ENCODE results near the gene CALU. TPM values are rescaled to one million over a fixed set of nuclear protein-coding genes. Genes with fewer than 3 reads are reported as not detected.

Gene CALU
- total RNA-seq, 1 donor from 2014 or later, result 210 TPM

- H3K27me3 ChIP-seq (ENCODE audit: control insufficient read depth, insufficient read depth, low read length), result no peaks in the 10 kb centered on the region
- no peaks in the 10 kb centered on the region for H3K36me3 ChIP-seq (ENCODE audit: control insufficient read depth, insufficient read depth, low read length)
- DNase-seq (ENCODE audit: low read depth), result no peak
- no peak overlapping the region for H3K4me3 ChIP-seq (ENCODE audit: low read depth, low read length)
- no peak for TF ChIP-seq CTCF (IDR thresholded peaks at IDR 0.05; ENCODE audit: insufficient read depth, low read length, poor library complexity, severe bottlenecking)
Measured at GRCh38 chr7:128781851-128782250, 42.7 kb downstream of the CALU start.

- TF ChIP-seq CTCF (IDR thresholded peaks at IDR 0.05; ENCODE audit: insufficient read depth, low read length, poor library complexity, severe bottlenecking), result no peak
- no peaks in the 10 kb centered on the region for H3K27me3 ChIP-seq (ENCODE audit: control insufficient read depth, insufficient read depth, low read length)
- no peak for DNase-seq (ENCODE audit: low read depth)
- no peaks in the 10 kb centered on the region for H3K36me3 ChIP-seq (ENCODE audit: control insufficient read depth, insufficient read depth, low read length)
- no peak overlapping the region for H3K4me3 ChIP-seq (ENCODE audit: low read depth, low read length)
Measured at GRCh38 chr7:128783143-128783861, 44.1 kb downstream of the CALU start.

GRCh38 chr7:128785738-128786137 lies 46.6 kb downstream of the CALU start:
- Histone ChIP-seq H3K36me3 (ENCODE audit: control insufficient read depth, insufficient read depth, low read length) (no peaks in the 10 kb centered on the region), H3K27me3 (ENCODE audit: control insufficient read depth, insufficient read depth, low read length) (peaks cover 13% of the 10 kb centered on the region), H3K4me3 (ENCODE audit: low read depth, low read length) (no peak overlapping the region)
- DNase-seq (ENCODE audit: low read depth), result no peak
- TF ChIP-seq CTCF (IDR thresholded peaks at IDR 0.05; ENCODE audit: insufficient read depth, low read length, poor library complexity, severe bottlenecking), result no peak

GRCh38 chr7:128788446-128789412 lies 49.6 kb downstream of the CALU start:
- Histone ChIP-seq H3K36me3 (ENCODE audit: control insufficient read depth, insufficient read depth, low read length) (no peaks in the 10 kb centered on the region), H3K4me3 (ENCODE audit: low read depth, low read length) (no peak overlapping the region), H3K27me3 (ENCODE audit: control insufficient read depth, insufficient read depth, low read length) (peaks cover 16% of the 10 kb centered on the region)
- TF ChIP-seq CTCF (IDR thresholded peaks at IDR 0.05; ENCODE audit: insufficient read depth, low read length, poor library complexity, severe bottlenecking), result no peak
- no peak for DNase-seq (ENCODE audit: low read depth)

GRCh38 chr7:128790315-128791041 lies 51.3 kb downstream of the CALU start:
- Histone ChIP-seq H3K4me3 (ENCODE audit: low read depth, low read length) (peak overlapping the region; percentile 57), H3K27me3 (ENCODE audit: control insufficient read depth, insufficient read depth, low read length) (peaks cover 16% of the 10 kb centered on the region), H3K36me3 (ENCODE audit: control insufficient read depth, insufficient read depth, low read length) (no peaks in the 10 kb centered on the region)
- DNase-seq (ENCODE audit: low read depth), result no peak
- TF ChIP-seq CTCF (IDR thresholded peaks at IDR 0.05; ENCODE audit: insufficient read depth, low read length, poor library complexity, severe bottlenecking), result no peak

All from kidney epithelial cell (primary cell).